HG03196 (cell line): Measurements from ENCODE around the gene HDLBP.
"Not testable (repeated sequence)": the region's sequence is repeated elsewhere in the genome, so short reads cannot be mapped to it uniquely, and the experiment has no call there.

Experiments used
- ATAC-seq: cut with Tn5 transposase; IDR thresholded peaks from one replicate; pipeline ENCODE4 v1.9.1; 2021; ENCODE audit not compliant: unreplicated experiment

Gene HDLBP

GRCh38 chr2:241330616-241330981, 15.1 kb upstream of the HDLBP start:
- no peak for ATAC-seq

GRCh38 chr2:241329669-241330615, 14.5 kb upstream of the HDLBP start:
- no peak for ATAC-seq

GRCh38 chr2:241325257-241325656, 9.8 kb upstream of the HDLBP start:
- no peak for ATAC-seq

- ATAC-seq, result no peak
These were observed 9.3 kb upstream of the HDLBP start for GRCh38 chr2:241324775-241325174.

GRCh38 chr2:241323778-241324177, 8.3 kb upstream of the HDLBP start:
- ATAC-seq, result no peak

- ATAC-seq, result no peak
These were observed 6.4 kb upstream of the HDLBP start for GRCh38 chr2:241321886-241322285.

- no peak for ATAC-seq
These were observed 5.6 kb upstream of the HDLBP start for GRCh38 chr2:241321033-241321432.

- no peak for ATAC-seq
These were observed 4.9 kb upstream of the HDLBP start for GRCh38 chr2:241320394-241320793.

GRCh38 chr2:241318830-241319229, 3.4 kb upstream of the HDLBP start:
- ATAC-seq, result not testable (repeated sequence)

- ATAC-seq, result no peak
These were observed 1.9 kb upstream of the HDLBP start for GRCh38 chr2:241317391-241317790.

- no peak for ATAC-seq
These were observed 1.4 kb upstream of the HDLBP start for GRCh38 chr2:241316825-241317224.

GRCh38 chr2:241315879-241316631, 583 bp upstream of the HDLBP start, which contains the start of gene SEPTIN2:
SEPTIN2 (plus strand) TSS chr2:241315925; CDS start chr2:241324233, 8,308 bp downstream.
- peak; percentile 29 for ATAC-seq

- ATAC-seq, result no peak
These were observed 1.0 kb downstream of the HDLBP start for GRCh38 chr2:241314226-241315092.

- no peak for ATAC-seq
These were observed 1.9 kb downstream of the HDLBP start for GRCh38 chr2:241313543-241314095.

- ATAC-seq, result no peak
These were observed 3.4 kb downstream of the HDLBP start for GRCh38 chr2:241312082-241312481.

- no peak for ATAC-seq
These were observed 4.4 kb downstream of the HDLBP start for GRCh38 chr2:241310917-241311566.

- ATAC-seq, result peak; percentile 51
These were observed 5.8 kb downstream of the HDLBP start for GRCh38 chr2:241309684-241310117.

GRCh38 chr2:241308832-241309500, 6.5 kb downstream of the HDLBP start:
- ATAC-seq, result no peak

GRCh38 chr2:241308267-241308666, 7.2 kb downstream of the HDLBP start:
- ATAC-seq, result no peak

GRCh38 chr2:241307055-241307454, 8.4 kb downstream of the HDLBP start:
- no peak for ATAC-seq
